RPMI7951 (cell line): ENCODE measurements around the gene EIF4G1. TPM values are rescaled to one million over a fixed set of nuclear protein-coding genes. Genes with fewer than 3 reads are reported as not detected.
"Not testable (repeated sequence)": the region's sequence is repeated elsewhere in the genome, so short reads cannot be mapped to it uniquely, and the experiment has no call there.

ENCODE experiments used
- DNase-seq: peaks from one replicate; pipeline ENCODE4 v3.0.0-alpha.2; 2012; ENCODE audit warnings: low read depth
- total RNA-seq: library from RNA; depleted of rRNA; stranded (reverse); fragments of >200 nt; shearing (Covaris generic); gene quantifications from 2 replicates; pipeline ENCODE4 v1.2.3, GENCODE V29; 2014; rRNA removed

Gene EIF4G1, protein sequence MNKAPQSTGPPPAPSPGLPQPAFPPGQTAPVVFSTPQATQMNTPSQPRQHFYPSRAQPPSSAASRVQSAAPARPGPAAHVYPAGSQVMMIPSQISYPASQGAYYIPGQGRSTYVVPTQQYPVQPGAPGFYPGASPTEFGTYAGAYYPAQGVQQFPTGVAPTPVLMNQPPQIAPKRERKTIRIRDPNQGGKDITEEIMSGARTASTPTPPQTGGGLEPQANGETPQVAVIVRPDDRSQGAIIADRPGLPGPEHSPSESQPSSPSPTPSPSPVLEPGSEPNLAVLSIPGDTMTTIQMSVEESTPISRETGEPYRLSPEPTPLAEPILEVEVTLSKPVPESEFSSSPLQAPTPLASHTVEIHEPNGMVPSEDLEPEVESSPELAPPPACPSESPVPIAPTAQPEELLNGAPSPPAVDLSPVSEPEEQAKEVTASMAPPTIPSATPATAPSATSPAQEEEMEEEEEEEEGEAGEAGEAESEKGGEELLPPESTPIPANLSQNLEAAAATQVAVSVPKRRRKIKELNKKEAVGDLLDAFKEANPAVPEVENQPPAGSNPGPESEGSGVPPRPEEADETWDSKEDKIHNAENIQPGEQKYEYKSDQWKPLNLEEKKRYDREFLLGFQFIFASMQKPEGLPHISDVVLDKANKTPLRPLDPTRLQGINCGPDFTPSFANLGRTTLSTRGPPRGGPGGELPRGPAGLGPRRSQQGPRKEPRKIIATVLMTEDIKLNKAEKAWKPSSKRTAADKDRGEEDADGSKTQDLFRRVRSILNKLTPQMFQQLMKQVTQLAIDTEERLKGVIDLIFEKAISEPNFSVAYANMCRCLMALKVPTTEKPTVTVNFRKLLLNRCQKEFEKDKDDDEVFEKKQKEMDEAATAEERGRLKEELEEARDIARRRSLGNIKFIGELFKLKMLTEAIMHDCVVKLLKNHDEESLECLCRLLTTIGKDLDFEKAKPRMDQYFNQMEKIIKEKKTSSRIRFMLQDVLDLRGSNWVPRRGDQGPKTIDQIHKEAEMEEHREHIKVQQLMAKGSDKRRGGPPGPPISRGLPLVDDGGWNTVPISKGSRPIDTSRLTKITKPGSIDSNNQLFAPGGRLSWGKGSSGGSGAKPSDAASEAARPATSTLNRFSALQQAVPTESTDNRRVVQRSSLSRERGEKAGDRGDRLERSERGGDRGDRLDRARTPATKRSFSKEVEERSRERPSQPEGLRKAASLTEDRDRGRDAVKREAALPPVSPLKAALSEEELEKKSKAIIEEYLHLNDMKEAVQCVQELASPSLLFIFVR (N-terminal part only)
- 164 and 173 TPM in 2 replicates for total RNA-seq

DNA sequence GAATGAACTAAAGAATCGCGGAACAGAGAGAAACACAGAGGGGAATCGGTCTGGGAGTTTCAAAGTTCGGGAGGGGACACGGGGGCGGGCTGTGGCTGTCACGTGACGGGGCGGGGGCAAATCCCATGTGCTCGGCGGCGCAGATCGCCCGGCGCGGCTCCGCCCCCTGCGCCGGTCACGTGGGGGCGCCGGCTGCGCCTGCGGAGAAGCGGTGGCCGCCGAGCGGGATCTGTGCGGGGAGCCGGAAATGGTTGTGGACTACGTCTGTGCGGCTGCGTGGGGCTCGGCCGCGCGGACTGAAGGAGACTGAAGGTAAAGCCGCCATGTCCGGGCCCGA is at the start of gene EIF4G1:
Gene EIF4G1, plus strand, starts transcription at position 244 of the 337 bp plus-strand sequence. CDS start 1,191 bp downstream, outside the sequence.
- peak; percentile 93 for DNase-seq

DNA sequence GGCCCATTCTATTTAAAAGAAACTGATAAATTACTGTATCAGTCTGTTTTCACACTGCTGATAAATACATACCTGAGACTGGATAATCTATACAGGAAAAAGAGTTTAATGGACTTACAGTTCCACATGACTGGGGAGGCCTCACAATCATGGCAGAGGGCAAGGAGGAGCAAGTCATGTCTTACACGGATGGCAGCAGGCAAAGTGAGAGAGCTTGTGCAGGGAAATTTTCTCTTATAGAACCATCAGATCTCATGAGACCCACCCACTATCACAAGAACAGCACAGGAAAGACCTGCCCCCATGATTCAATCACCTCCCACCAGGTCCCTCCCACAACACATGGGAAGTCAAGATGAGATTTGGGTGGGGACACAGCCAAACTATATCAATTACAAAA is 47.2 kb upstream of the EIF4G1 start:
- not testable (repeated sequence) for DNase-seq

- no peak for DNase-seq
These were observed 42.1 kb upstream of the EIF4G1 start for GRCh38 chr3:184272269-184272668.

DNA sequence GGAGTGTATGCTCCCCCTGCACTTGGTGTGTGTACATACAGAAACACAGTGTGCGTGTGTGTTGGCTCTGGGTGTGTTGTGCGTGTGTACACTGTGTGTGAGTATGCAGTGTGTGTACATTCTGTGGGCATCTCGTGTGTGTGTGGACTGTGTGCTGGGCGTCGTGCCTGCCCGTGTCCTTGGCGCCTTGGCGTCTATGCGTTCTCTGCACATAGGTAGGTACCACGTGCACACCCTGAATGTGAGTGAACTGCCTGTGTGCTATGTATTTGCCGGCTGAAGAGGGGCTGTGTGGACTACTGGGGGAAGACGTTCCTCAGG is 39.1 kb upstream of the EIF4G1 start:
- DNase-seq = no peak

DNA sequence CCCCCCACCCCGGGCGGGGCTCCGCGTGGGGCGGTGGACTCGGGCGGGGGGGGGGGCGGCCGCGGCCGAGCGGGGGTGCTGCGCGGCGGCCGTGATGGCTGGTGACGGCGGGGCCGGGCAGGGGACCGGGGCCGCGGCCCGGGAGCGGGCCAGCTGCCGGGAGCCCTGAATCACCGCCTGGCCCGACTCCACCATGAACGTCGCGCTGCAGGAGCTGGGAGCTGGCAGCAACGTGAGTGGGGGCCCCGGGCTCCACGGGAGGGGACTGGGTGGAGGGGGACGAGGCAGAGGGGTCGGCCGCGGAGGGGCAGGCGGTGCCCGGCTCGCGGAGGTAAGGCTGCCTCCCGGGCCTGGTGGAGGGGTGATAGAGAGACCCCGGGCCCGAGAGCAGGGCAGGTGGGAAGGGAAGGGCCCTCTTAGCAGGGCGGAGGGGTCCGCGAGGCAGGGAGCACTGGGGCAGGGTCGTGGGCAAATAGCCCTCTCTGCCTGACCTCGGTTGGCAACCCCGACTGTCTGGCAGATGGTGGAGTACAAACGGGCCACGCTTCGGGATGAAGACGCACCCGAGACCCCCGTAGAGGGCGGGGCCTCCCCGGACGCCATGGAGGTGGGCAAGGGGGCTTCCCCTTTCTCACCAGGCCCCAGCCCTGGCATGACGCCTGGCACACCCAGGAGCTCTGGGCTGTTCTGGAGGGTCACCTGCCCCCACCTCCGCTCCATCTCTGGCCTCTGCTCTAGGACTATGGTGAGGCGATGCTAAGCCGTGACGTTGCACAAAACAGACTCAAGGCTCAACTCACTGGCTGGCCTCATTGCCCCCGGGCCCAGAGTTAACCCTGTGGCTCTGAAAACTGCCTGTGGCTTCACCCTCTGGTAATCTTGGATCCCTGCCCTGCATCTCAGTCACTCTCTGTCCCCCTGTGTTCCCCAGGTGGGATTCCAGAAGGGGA is 38.2 kb upstream of the EIF4G1 start, which contains the start of gene ECE2:
Gene ECE2, plus strand, starts transcription at position 62 of the 950 bp plus-strand sequence. Its CDS starts 132 bp downstream, at position 194.
- DNase-seq = no peak

DNA sequence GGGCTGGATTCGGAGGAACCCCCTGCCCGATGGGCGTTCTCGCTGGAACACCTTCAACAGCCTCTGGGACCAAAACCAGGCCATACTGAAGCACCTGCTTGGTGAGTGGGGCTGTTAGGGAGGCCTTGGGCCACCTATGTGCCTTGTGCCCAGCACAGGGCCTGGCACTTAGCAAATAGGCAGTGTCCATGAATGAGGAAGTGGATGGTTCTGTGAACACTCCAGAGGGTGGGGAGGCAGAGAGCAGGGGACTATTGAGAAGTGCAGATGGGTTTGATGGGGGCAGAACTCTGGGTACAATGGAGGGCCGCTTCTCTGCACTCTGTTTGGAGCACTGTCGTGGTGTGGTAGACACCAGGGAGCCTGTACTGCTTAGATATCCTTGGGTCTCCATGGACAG is 37.0 kb upstream of the EIF4G1 start:
- no peak for DNase-seq

GRCh38 chr3:184282941-184283340 is 31.5 kb upstream of the EIF4G1 start:
- DNase-seq = no peak

DNA sequence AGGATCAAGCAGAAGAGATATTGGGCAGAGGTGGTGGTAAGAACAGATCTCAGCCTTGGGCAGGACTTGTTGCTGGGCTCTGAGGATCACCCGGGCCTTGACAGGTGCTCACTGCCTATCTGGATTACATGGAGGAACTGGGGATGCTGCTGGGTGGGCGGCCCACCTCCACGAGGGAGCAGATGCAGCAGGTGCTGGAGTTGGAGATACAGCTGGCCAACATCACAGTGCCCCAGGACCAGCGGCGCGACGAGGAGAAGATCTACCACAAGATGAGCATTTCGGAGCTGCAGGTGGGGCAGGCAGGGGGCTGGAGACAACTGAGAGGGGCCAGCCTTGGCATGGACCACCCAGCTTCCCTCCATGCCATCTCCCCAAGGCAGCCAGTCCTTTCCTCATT is 30.7 kb upstream of the EIF4G1 start:
- no peak for DNase-seq

- peak; percentile 71 for DNase-seq
These were observed 29.7 kb upstream of the EIF4G1 start for GRCh38 chr3:184284696-184285095.

- peak; percentile 47 for DNase-seq
These were observed 24.9 kb upstream of the EIF4G1 start for GRCh38 chr3:184289426-184289938.

DNA sequence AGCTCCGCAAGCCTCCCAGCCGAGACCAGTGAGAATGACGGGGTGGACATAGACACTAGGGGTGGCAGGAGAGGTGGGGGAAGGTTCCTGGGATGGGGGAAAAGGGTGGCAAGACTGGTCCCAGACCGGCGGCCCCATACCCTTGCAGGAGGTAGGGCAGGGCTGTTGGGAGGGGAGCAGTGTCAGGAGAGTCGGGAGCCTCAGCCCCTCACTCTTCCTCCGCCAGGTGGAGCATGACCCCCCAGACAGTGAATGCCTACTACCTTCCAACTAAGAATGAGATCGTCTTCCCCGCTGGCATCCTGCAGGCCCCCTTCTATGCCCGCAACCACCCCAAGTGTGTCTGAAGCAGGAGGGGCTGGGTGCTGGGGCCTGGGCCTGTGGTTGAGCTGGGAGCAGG is 24.1 kb upstream of the EIF4G1 start:
- no peak for DNase-seq

DNA sequence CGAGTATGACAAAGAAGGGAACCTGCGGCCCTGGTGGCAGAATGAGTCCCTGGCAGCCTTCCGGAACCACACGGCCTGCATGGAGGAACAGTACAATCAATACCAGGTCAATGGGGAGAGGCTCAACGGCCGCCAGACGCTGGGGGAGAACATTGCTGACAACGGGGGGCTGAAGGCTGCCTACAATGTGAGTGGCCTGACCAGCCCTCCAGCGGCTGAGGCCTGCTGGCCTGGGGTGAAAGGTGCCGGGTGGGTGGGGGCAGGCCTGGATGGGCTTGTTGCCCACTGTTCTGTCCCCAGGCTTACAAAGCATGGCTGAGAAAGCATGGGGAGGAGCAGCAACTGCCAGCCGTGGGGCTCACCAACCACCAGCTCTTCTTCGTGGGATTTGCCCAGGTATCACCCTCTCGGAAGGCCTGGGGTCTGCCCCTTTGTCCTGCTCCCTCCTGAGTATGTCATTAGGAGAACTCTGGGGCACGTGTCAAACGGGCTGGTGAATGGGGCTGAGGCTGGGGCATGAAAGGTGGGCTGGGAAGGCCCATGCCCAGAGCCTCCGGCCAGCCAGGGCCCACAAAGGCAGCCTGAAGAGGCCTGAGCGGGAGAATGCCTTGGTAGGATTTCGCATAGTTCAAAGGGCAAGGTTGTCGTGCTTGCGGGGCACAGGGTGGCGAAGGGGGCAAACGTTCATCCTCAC is 23.2 kb upstream of the EIF4G1 start:
- no peak for DNase-seq

- no peak for DNase-seq
These were observed 22.5 kb upstream of the EIF4G1 start for GRCh38 chr3:184291738-184292445.

DNA sequence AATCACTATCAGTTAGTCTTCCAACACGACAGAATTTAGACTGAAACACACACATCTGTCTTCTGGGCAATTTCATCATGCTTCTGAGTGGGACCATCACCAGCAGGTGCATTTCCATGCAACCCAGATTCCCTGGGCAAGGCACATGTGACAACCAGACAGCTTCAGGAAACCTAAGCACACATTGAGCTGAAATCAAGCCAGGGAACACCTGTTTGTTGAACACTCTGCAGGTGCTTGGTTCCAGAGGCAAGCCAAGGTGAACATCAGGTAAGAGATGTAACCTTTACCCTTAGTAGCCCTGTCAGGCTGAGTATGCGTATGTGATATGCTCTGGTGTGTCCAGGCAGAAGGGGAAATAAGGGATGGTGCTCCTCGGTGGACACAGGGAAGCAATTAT is 18.6 kb upstream of the EIF4G1 start:
- DNase-seq = no peak

- no peak for DNase-seq
These were observed 17.8 kb upstream of the EIF4G1 start for GRCh38 chr3:184296616-184297015.

DNA sequence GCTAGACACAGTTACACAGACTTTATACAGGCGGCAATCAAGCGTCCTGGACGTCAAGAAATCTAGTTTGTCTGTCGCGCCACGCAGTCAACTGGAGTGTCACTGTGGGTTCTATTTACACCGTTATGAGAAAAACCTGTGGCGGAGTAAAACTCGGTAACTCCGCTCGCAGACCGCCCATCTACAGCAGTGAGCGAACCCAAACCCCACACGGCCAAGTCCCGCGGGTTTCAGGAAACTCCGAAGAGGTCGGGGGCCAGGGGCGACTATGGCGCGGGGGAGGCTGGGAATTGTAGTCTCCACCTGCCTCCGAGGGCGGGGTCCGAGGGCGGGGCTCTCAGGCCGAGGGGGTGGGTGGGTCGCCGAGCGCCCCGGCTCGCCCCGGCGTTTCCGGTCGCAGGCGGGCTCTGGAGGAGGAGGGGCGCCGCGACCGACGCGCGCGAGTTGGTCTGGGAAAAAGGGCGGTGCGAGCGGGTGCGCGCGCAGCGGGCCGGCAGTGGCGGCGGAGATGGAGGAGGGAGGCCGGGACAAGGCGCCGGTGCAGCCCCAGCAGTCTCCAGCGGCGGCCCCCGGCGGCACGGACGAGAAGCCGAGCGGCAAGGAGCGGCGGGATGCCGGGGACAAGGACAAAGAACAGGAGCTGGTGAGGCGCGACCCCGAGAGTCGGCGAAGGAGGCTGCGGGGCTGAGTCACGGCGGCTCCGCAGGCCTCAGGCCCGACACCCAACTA is 15.5 kb upstream of the EIF4G1 start, which contains the start of gene PSMD2:
Gene PSMD2, plus strand, starts transcription at position 483 of the 729 bp plus-strand sequence. Its CDS starts 26 bp downstream, at position 509.
- peak; percentile 96 for DNase-seq

GRCh38 chr3:184299488-184300377 is 14.7 kb upstream of the EIF4G1 start:
- DNase-seq = peak; percentile 51

DNA sequence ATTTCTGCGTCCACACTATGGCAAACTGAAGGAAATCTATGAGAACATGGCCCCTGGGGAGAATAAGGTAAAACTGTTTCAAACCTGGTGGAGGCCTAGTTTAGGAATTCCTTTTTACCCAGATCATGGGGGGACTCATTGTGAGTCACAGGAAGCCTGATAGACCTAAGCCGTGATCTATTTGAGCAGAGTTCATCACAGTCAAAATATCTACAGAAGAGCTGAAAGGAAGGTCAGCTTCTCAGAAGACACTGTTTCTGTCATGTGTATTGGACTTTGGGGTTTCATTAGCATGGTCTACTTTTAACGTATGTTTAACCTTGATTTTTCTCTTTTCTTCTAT is 14.1 kb upstream of the EIF4G1 start:
- DNase-seq = peak; percentile 73
